ENCODE measurements around the gene DQX1.

DNA sequence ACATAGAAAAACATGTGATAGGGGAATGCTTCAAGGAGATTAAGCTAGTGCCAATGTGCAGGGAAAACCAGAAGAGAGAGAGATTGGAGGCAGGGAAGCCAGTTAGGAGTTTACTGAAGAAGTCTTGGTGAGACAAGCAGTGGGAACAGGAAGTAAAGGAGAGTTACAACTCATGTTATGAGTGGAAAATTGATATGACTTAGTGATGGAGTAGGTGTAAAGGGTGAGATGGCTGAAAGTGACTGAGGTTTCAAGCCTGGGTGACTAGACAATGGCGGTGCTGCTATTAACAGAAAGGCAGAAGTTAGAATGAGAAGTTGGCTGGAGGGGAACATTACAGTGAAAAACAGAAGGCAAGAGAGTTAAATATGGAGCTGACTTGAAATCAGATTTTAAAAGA lies 45.0 kb upstream of the DQX1 start:
- TF ChIP-seq RAD21 (IDR thresholded peaks at IDR 0.05) (no peak), TAF1 (conservative IDR thresholded peaks at IDR 0.05) (no peak), EGR1 (IDR thresholded peaks at IDR 0.05; ENCODE audit: low read depth in 2 of 2) (no peak), ATF3 (IDR thresholded peaks at IDR 0.05) (no peak), YY1 (IDR thresholded peaks at IDR 0.05) (no peak), REST (IDR thresholded peaks at IDR 0.05) (no peak), HNF4A (conservative IDR thresholded peaks at IDR 0.05) (no peak)
- TF ChIP-seq, protein P1, sequence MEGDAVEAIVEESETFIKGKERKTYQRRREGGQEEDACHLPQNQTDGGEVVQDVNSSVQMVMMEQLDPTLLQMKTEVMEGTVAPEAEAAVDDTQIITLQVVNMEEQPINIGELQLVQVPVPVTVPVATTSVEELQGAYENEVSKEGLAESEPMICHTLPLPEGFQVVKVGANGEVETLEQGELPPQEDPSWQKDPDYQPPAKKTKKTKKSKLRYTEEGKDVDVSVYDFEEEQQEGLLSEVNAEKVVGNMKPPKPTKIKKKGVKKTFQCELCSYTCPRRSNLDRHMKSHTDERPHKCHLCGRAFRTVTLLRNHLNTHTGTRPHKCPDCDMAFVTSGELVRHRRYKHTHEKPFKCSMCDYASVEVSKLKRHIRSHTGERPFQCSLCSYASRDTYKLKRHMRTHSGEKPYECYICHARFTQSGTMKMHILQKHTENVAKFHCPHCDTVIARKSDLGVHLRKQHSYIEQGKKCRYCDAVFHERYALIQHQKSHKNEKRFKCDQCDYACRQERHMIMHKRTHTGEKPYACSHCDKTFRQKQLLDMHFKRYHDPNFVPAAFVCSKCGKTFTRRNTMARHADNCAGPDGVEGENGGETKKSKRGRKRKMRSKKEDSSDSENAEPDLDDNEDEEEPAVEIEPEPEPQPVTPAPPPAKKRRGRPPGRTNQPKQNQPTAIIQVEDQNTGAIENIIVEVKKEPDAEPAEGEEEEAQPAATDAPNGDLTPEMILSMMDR (IDR thresholded peaks at IDR 0.05; ENCODE audit: low read depth, low read length, missing input control): no peak

Data from liver (tissue), 3 donors.